Measurements from ENCODE around the gene NDNF.

NDNF gene

GRCh38 chr4:121070696-121071639, 1.4 kb downstream of the NDNF start:
- no peak for DNase-seq (ENCODE audit: low read depth)

GRCh38 chr4:121070274-121070673, 2.1 kb downstream of the NDNF start:
- DNase-seq (ENCODE audit: low read depth), result no peak

GRCh38 chr4:121069430-121069829, 2.9 kb downstream of the NDNF start:
- DNase-seq (ENCODE audit: low read depth), result no peak

GRCh38 chr4:121064482-121064881, 7.9 kb downstream of the NDNF start:
- DNase-seq (ENCODE audit: low read depth), result no peak

GRCh38 chr4:121062521-121062920, 9.8 kb downstream of the NDNF start:
- DNase-seq (ENCODE audit: low read depth), result no peak

- DNase-seq (ENCODE audit: low read depth), result no peak
These were observed 10.5 kb downstream of the NDNF start for GRCh38 chr4:121061861-121062260.

- DNase-seq (ENCODE audit: low read depth), result no peak
These were observed 11.1 kb downstream of the NDNF start for GRCh38 chr4:121061215-121061614.

- no peak for DNase-seq (ENCODE audit: low read depth)
These were observed 14.8 kb downstream of the NDNF start for GRCh38 chr4:121057466-121057922.

- no peak for DNase-seq (ENCODE audit: low read depth)
These were observed 16.3 kb downstream of the NDNF start for GRCh38 chr4:121056066-121056465.

- DNase-seq (ENCODE audit: low read depth), result no peak
These were observed 18.0 kb downstream of the NDNF start for GRCh38 chr4:121054373-121054772.

- DNase-seq (ENCODE audit: low read depth), result no peak
These were observed 18.7 kb downstream of the NDNF start for GRCh38 chr4:121053601-121054143.

- no peak for DNase-seq (ENCODE audit: low read depth)
These were observed 22.0 kb downstream of the NDNF start for GRCh38 chr4:121050300-121050699.

- no peak for DNase-seq (ENCODE audit: low read depth)
These were observed 23.2 kb downstream of the NDNF start for GRCh38 chr4:121049072-121049599.

- DNase-seq (ENCODE audit: low read depth), result no peak
These were observed 24.2 kb downstream of the NDNF start for GRCh38 chr4:121048165-121048564.

- DNase-seq (ENCODE audit: low read depth), result no peak
These were observed 30.8 kb downstream of the NDNF start for GRCh38 chr4:121041307-121042090.

- DNase-seq (ENCODE audit: low read depth), result no peak
These were observed 38.3 kb downstream of the NDNF start for GRCh38 chr4:121034017-121034416.

- DNase-seq (ENCODE audit: low read depth), result no peak
These were observed 41.6 kb downstream of the NDNF start for GRCh38 chr4:121030711-121031110.

- DNase-seq (ENCODE audit: low read depth), result no peak
These were observed 42.2 kb downstream of the NDNF start for GRCh38 chr4:121030131-121030530.

- DNase-seq (ENCODE audit: low read depth), result no peak
These were observed 46.3 kb downstream of the NDNF start for GRCh38 chr4:121026034-121026433.

GRCh38 chr4:121025540-121025939, 46.8 kb downstream of the NDNF start:
- DNase-seq (ENCODE audit: low read depth), result no peak

- DNase-seq (ENCODE audit: low read depth), result no peak
These were observed 53.8 kb downstream of the NDNF start for GRCh38 chr4:121018543-121018942.

- DNase-seq (ENCODE audit: low read depth), result no peak
These were observed 55.7 kb downstream of the NDNF start for GRCh38 chr4:121016611-121017010.
